PC-9 (cell line): ENCODE results near the gene OR9A4.

Source experiments
- EZH2 ChIP-seq: fragments of 200-600 bp; sonication (generic); IDR thresholded peaks from 2 replicates; pipeline ENCODE4 v1.8.0; 2017; ENCODE audit warnings: antibody characterized with exemption, low read depth
- TF ChIP-seq, protein P1 (sequence below): fragments of 200-600 bp; sonication (generic); conservative IDR thresholded peaks from 2 replicates; pipeline ENCODE4 v1.6.1; 2017; ENCODE audit warnings: mixed run types, antibody characterized with exemption, mild to moderate bottlenecking, moderate library complexity

DNA sequence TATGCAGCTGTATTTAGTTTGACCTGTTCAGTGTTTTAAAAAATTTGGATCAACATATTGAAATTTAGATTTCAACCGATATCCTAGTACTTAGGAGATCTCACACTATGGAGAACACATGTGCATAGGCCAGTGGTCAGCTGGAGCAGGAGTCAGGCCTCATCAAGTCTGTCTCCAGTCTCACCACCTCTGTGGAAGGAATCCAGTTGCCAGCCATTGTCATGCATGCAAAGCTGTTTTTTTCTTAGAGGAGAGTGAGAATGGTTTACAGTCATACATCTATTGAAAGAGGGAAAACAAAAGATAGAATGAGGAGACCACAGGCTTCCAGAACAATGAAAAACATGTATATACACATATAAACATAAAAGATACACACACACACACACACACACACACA, 38.1 kb downstream of the OR9A4 start:
- TF ChIP-seq, protein P1, sequence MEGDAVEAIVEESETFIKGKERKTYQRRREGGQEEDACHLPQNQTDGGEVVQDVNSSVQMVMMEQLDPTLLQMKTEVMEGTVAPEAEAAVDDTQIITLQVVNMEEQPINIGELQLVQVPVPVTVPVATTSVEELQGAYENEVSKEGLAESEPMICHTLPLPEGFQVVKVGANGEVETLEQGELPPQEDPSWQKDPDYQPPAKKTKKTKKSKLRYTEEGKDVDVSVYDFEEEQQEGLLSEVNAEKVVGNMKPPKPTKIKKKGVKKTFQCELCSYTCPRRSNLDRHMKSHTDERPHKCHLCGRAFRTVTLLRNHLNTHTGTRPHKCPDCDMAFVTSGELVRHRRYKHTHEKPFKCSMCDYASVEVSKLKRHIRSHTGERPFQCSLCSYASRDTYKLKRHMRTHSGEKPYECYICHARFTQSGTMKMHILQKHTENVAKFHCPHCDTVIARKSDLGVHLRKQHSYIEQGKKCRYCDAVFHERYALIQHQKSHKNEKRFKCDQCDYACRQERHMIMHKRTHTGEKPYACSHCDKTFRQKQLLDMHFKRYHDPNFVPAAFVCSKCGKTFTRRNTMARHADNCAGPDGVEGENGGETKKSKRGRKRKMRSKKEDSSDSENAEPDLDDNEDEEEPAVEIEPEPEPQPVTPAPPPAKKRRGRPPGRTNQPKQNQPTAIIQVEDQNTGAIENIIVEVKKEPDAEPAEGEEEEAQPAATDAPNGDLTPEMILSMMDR, result no peak
- TF ChIP-seq EZH2, result no peak
